Fibroblast of the aortic adventitia (primary cell): ENCODE results near the gene DNAH7. TPM values are rescaled to one million over a fixed set of nuclear protein-coding genes. Genes with fewer than 3 reads are reported as not detected.

Experiments used
- DNase-seq: peaks from one replicate; pipeline ENCODE4 v3.0.0-alpha.2; 2010; ENCODE audit warnings: low read depth
- H3K4me3 ChIP-seq: 2 replicates; pipeline ENCODE4 v1.5.1; 2011; ENCODE audit warnings: low read depth, mild to moderate bottlenecking, control low read depth, low read length, moderate library complexity
- CTCF ChIP-seq: IDR thresholded peaks from 2 replicates; pipeline ENCODE4 v1.5.1; 2011; ENCODE audit warnings: mild to moderate bottlenecking, low read length, control low read depth, inconsistent platforms; ENCODE audit not compliant: insufficient read depth
- total RNA-seq: library from RNA; depleted of rRNA; stranded (reverse); fragments of >200 nt; gene quantifications from 2 replicates; pipeline ENCODE4 v1.2.3, GENCODE V29; 2012; ENCODE audit warnings: low replicate concordance

Gene DNAH7
- total RNA-seq, 1 donor: 2.6 TPM

GRCh38 chr2:195820373-195820772 is 248.3 kb downstream of the DNAH7 start:
- TF ChIP-seq CTCF: no peak
- no peak overlapping the region for H3K4me3 ChIP-seq
- peak; percentile 89 for DNase-seq

DNA sequence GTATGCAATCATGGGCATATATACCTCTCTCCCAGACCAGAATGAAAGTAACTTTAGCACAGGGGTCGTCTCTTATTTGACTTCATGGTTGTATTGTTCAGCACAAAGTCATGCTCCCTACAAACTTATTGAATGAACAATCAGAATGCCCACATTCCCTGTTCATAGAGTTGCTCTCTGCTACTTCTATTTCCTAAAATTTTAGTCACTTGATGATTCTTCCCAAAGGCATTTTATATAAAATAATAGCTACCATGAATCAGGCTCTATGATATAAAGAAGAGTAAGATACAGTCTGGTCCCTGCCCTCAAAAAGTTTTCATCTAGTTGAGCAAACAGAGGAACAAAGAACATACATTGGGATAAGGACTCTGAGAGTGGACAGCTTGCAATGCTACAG is 249.4 kb downstream of the DNAH7 start:
- TF ChIP-seq CTCF: no peak
- no peak overlapping the region for H3K4me3 ChIP-seq
- DNase-seq: peak; percentile 14

GRCh38 chr2:195818526-195818925 is 250.1 kb downstream of the DNAH7 start:
- no peak for TF ChIP-seq CTCF
- DNase-seq: peak; percentile 16
- H3K4me3 ChIP-seq: no peak overlapping the region

GRCh38 chr2:195818106-195818505 is 250.5 kb downstream of the DNAH7 start:
- no peak overlapping the region for H3K4me3 ChIP-seq
- no peak for TF ChIP-seq CTCF
- DNase-seq: peak; percentile 14

GRCh38 chr2:195815083-195815482 is 253.6 kb downstream of the DNAH7 start:
- DNase-seq: no peak
- TF ChIP-seq CTCF: no peak
- no peak overlapping the region for H3K4me3 ChIP-seq

GRCh38 chr2:195813421-195813820 is 255.2 kb downstream of the DNAH7 start:
- no peak overlapping the region for H3K4me3 ChIP-seq
- peak; percentile 32 for DNase-seq
- TF ChIP-seq CTCF: no peak

- no peak for DNase-seq
- no peak for TF ChIP-seq CTCF
- no peak overlapping the region for H3K4me3 ChIP-seq
Observed at GRCh38 chr2:195810340-195811098, 258.1 kb downstream of the DNAH7 start.
